Adipocyte (in vitro differentiated cells): ENCODE data around the gene STARD3.
A peak's percentile ranks its signal among the peaks of the same experiment; 100 is the strongest.

Experiments
- DNase-seq: peaks from one replicate; pipeline ENCODE4 v3.0.0-alpha.2; 2015; ENCODE audit warnings: low read depth
- H3K27me3 ChIP-seq: replicated peaks from 2 replicates; pipeline ENCODE4 v1.7.0; 2013; ENCODE audit warnings: mild to moderate bottlenecking, low read length, moderate library complexity; ENCODE audit not compliant: control insufficient read depth, insufficient read depth
- H3K36me3 ChIP-seq: 2 replicates; pipeline ENCODE4 v1.7.0; 2013; ENCODE audit warnings: low read length, mild to moderate bottlenecking, moderate library complexity; ENCODE audit not compliant: control insufficient read depth, insufficient read depth, severe bottlenecking
- H3K4me1 ChIP-seq: 2 replicates; pipeline ENCODE4 v1.7.0; 2013; ENCODE audit warnings: mild to moderate bottlenecking, low read length, moderate library complexity; ENCODE audit not compliant: control insufficient read depth, insufficient read depth
- H3K4me3 ChIP-seq: 2 replicates; pipeline ENCODE4 v1.7.0; 2013; ENCODE audit warnings: mild to moderate bottlenecking, low read length, moderate library complexity
- H3K9ac ChIP-seq: 2 replicates; pipeline ENCODE4 v1.7.0; 2013; ENCODE audit warnings: mild to moderate bottlenecking, low read length, moderate library complexity
- H3K9me3 ChIP-seq: 2 replicates; pipeline ENCODE4 v1.7.0; 2013; ENCODE audit warnings: mild to moderate bottlenecking, low read length, moderate library complexity; ENCODE audit not compliant: control insufficient read depth

The STARD3 gene

DNA sequence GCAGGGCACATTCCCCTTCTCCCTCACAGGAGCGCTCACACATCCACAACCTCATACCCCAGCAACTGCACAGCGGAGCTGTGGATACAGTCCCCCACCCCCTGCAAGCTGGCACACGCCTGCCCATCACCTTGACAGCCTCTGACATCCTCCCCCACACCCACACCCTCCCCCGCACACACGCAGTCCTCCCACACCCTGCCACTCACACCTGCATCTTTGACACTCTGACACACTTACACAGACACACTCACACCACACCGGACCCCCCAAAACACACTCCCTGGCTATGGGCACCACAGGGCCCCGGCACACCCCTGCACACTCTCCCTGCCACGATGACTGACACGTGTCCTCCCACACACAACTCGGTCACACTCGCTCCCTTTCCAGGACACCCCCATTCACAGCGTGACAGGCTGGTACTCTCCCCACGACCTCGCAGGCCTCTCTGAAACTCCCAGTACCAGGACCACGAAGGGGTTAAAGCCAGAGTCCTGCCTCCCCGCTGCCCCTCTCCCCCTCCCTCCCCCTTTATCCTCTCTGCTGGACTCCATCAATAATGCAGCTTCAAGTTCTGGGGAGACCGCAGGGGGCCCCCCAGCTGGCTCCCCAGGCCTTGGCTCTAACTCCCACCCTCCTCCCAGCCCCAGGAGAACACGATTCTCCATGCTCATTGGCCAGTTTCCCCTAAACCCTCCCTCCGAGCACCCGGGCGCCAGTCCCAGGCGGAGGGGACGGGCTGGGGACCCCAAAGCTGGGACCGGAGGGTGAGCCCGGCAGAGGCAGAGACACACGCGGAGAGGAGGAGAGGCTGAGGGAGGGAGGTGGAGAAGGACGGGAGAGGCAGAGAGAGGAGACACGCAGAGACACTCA is 10.5 kb upstream of the STARD3 start, which contains the start of gene PPP1R1B:
Gene PPP1R1B, plus strand, starts transcription at position 782 of the 876 bp plus-strand sequence. CDS start 441 bp downstream, outside the sequence.
- Histone ChIP-seq H3K9ac (peak within 1 kb of the TSS; percentile 39), H3K4me1 (peaks cover 37% of the 10 kb centered on the region), H3K27me3 (peaks cover 36% of the 10 kb centered on the region), H3K36me3 (no peaks in the 10 kb centered on the region), H3K4me3 (peak within 1 kb of the TSS; percentile 55), H3K9me3 (no peaks in the 10 kb centered on the region)
- DNase-seq: peak; percentile 19

DNA sequence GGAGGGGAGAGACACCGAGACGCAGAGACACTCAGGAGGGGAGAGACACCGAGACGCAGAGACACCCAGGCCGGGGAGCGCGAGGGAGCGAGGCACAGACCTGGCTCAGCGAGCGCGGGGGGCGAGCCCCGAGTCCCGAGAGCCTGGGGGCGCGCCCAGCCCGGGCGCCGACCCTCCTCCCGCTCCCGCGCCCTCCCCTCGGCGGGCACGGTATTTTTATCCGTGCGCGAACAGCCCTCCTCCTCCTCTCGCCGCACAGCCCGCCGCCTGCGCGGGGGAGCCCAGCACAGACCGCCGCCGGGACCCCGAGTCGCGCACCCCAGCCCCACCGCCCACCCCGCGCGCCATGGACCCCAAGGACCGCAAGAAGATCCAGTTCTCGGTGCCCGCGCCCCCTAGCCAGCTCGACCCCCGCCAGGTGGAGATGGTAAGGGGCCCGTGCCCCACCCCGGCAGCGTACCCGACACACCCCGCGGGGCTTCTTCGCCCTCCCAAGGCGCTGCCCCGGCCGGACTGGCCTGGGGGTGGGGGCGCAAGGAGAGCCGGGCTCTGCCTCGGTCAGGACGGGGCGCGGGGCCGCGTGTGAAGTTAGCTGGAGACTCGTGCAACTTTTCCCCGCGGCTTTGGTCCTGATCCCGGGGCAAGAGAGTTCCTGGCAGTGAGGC is 9.8 kb upstream of the STARD3 start:
- peak; percentile 19 for DNase-seq
- Histone ChIP-seq H3K36me3 (no peaks in the 10 kb centered on the region), H3K27me3 (peaks cover 41% of the 10 kb centered on the region), H3K9ac (peak overlapping the region; percentile 39), H3K9me3 (no peaks in the 10 kb centered on the region), H3K4me3 (peak overlapping the region; percentile 55), H3K4me1 (peaks cover 44% of the 10 kb centered on the region)

DNA sequence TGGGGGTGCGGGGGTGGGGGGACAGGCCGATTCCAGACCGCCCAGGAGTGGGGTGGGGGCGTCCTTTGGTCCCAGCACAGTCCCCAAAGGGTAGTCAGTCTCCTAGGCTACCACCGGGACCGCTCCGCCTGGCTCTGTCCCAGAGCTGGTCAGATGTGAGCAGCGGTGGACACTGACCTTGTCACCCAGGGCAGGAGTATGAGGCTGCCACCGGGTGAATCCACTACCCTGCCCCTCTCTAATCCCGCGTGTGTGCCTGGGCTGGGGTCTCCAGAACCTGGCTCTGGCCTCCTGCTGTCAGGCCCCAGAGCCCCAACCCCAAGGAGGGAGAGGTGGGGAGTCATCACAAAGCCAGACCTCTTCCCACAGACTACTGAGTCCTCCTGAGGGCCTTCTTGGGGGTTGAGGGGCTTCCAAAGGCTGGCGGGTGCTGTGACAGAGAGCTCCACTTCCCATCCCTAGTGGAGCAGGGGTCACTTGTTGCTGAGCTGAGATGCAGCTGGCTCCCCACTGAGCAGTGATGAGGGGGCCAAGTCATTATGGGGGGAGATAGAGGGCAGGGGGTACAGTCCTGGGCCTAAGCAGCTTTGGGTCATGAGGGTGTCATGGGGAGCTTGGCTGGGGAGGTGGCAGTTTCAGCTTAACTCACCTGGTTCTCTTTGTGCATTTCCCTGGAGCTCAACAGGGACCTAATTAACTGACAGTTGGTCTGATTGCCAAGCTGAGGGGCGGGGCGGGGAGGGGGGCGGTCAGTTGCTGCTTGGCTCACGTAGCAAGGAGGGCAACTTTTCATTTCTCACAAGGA is 9.0 kb upstream of the STARD3 start:
- Histone ChIP-seq H3K36me3 (no peaks in the 10 kb centered on the region), H3K4me1 (peaks cover 47% of the 10 kb centered on the region), H3K9ac (peak overlapping the region; percentile 9), H3K9me3 (no peaks in the 10 kb centered on the region), H3K27me3 (peaks cover 41% of the 10 kb centered on the region), H3K4me3 (peak overlapping the region; percentile 27)
- DNase-seq: no peak

DNA sequence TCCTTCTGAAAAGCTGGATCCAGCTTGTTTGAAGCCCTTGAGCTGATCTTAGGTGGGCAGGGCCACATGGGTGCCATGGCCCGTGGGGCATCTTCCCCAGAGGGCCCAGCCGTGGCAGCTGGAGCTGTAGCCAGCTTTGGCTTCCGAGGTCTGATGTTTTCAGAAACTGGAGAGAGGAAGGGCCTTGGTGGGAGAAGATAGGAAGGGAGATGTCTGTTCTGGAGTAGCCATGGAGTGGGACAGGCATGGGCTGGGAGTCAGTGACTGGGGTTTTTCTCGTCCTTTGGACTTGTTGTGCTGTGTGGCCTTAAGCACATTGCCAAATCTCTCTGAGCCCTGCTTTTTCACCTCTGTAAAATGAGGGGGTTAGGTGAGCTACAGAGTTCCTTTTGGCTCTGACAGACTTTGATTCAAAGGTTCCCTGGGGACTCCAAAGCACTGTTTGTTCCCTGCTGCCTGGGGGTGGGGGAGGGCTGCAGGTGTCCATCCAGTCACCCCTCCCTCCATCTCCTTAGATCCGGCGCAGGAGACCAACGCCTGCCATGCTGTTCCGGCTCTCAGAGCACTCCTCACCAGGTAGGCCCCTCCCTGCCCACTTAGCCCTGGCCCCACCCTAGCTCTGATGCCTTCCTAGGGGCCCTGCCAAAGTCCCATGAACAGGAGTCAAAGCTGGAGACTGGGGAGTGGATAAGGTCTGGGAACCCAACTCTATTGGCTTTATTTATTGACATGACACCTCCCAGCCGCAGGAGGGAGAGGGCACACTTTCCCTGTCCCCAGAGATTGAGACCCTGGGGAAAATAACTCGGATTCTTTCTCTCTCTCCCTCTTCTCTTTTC is 8.1 kb upstream of the STARD3 start:
- Histone ChIP-seq H3K4me3 (no peak overlapping the region), H3K9me3 (no peaks in the 10 kb centered on the region), H3K4me1 (peaks cover 53% of the 10 kb centered on the region), H3K27me3 (peaks cover 41% of the 10 kb centered on the region), H3K9ac (no peak overlapping the region), H3K36me3 (no peaks in the 10 kb centered on the region)
- DNase-seq: no peak

DNA sequence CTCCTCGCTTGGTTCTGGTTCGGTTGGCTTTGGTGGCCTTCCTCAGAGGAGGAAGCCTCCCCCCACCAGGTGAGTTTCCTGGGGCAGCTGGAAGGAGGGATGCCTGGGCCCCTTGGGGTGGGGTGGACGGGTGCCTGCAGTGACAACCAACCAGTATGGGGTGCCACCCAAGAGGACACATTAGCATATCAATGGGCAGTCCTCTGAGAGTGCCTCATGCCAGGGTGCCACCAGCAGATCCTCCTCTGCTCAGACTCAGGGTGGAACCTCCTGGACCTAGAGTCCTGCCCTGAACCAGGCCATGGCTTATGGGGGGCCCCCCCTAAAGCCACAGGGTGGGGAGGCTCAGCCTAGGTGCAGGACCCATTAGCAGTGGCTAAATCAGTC is 7.5 kb upstream of the STARD3 start:
- Histone ChIP-seq H3K36me3 (no peaks in the 10 kb centered on the region), H3K9me3 (no peaks in the 10 kb centered on the region), H3K4me3 (no peak overlapping the region), H3K27me3 (peaks cover 41% of the 10 kb centered on the region), H3K4me1 (peaks cover 57% of the 10 kb centered on the region), H3K9ac (no peak overlapping the region)
- DNase-seq: no peak

DNA sequence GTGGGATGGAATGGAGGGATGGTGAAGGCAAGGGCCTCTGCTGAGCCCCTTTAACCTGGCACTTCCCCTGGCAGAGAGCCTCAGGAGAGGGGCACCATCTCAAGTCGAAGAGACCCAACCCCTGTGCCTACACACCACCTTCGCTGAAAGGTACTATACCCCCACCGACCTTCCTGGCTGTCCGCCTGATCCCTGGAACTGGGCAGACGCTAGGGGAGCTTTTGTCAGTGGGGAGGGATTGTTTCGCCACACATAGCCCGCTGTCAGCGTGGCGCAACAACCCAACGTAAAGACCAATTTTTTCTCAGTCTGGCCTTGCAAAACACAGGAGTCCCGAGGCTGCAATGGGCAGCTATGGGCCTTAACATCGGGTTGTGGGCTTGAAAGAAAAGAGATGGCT is 7.0 kb upstream of the STARD3 start:
- DNase-seq: no peak
- H3K27me3 ChIP-seq: peaks cover 37% of the 10 kb centered on the region

DNA sequence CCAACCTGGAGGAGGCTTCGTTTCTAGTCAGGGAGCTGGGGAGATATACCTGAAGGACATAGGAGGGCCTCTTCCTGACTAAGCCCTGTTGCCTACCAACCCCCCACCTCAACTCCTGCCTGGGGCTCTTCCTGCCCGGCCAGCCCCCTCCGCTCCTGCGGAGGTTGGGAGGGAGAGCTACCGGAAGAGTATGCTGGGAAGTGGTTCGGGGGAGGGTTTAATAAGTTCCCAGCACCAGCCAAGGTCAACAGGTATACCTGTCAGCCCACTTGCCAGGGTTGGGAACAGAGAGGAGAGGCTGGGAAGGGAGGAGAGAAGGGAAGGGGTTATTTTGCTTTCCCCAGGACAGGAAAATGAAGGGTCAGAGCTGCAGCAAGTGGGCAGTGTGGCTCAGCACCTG is 5.5 kb upstream of the STARD3 start:
- no peak overlapping the region for H3K9ac ChIP-seq
- no peaks in the 10 kb centered on the region for H3K36me3 ChIP-seq
- no peaks in the 10 kb centered on the region for H3K9me3 ChIP-seq
- H3K4me3 ChIP-seq: no peak overlapping the region
- H3K4me1 ChIP-seq: peaks cover 52% of the 10 kb centered on the region
- no peak for DNase-seq
- peaks cover 24% of the 10 kb centered on the region for H3K27me3 ChIP-seq

More for the DNA sequence above, 7.0 kb upstream of the STARD3 start:
- H3K4me3 ChIP-seq: no peak overlapping the region
- no peak overlapping the region for H3K9ac ChIP-seq
- no peaks in the 10 kb centered on the region for H3K9me3 ChIP-seq
- peaks cover 57% of the 10 kb centered on the region for H3K4me1 ChIP-seq
- H3K36me3 ChIP-seq: no peaks in the 10 kb centered on the region

DNA sequence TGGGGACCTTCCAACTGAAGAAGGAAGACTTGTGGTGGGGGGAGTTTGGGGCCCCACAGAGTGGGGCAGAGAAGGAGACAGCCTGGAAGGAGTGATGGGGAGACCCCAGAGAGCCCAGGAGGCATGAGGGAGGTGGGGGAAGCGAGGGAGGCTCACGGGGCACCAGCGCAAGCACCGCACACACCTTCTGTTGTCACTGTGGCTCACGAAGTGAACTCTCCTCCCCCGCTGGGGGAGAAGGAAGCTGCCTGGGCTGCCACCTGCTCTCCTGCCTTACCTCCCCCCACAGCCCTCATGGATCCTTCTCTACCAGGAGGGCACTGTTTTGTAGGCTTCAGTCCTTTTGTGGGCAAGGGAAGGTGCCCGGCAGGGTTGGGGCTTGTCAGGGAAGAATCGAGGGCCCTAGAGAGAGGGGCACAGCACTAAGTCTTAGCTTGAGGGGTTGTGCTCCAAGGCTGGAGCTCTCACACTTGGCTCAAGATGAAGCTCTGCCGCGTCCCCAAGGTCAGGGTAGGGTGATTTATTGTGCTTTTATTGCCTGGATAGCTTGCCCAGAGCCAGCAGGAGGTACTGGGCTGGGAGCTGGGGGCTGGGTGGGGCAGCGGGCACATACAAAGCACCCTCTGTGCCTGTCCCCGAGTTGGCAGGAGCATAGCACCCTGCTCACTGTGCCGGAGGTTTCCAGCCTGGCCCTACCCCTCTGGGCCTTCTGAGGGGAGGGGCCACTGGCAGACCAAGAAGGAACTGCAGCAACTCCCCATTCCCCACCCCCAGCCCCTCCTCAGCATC is 4.6 kb upstream of the STARD3 start:
- DNase-seq: no peak
- peaks cover 19% of the 10 kb centered on the region for H3K27me3 ChIP-seq
- no peaks in the 10 kb centered on the region for H3K9me3 ChIP-seq
- no peak overlapping the region for H3K4me3 ChIP-seq
- peaks cover 50% of the 10 kb centered on the region for H3K4me1 ChIP-seq
- H3K9ac ChIP-seq: no peak overlapping the region
- no peaks in the 10 kb centered on the region for H3K36me3 ChIP-seq

DNA sequence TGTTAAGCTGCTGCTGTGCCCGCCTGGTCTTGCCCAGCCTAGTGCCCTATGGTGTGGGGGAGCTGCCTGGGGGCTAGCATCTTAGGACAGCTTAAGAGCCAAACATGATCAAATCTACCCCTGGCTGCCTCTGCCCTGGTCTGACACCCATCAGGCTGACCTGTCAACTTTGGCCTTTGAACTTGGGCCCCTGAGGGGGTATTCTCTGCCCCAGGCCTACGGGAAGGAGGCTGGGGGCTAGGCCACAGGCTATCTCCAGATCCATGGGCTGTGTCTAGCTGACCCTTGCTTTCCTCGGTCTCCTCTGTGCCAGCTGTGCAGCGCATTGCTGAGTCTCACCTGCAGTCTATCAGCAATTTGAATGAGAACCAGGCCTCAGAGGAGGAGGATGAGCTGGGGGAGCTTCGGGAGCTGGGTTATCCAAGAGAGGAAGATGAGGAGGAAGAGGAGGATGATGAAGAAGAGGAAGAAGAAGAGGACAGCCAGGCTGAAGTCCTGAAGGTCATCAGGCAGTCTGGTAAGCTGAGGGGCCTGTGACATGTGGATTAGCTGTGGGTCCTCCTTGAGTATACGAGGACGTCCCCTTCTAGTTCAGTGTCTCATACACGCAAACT is 3.3 kb upstream of the STARD3 start:
- Histone ChIP-seq H3K4me3 (no peak overlapping the region), H3K9me3 (no peaks in the 10 kb centered on the region), H3K36me3 (no peaks in the 10 kb centered on the region), H3K27me3 (peaks cover 12% of the 10 kb centered on the region), H3K9ac (peak overlapping the region; percentile 8), H3K4me1 (peaks cover 55% of the 10 kb centered on the region)
- DNase-seq: no peak
